ENCODE results near the gene SLC17A9.
A peak's percentile ranks its signal among the peaks of the same experiment; 100 is the strongest.

SLC17A9 gene

DNA sequence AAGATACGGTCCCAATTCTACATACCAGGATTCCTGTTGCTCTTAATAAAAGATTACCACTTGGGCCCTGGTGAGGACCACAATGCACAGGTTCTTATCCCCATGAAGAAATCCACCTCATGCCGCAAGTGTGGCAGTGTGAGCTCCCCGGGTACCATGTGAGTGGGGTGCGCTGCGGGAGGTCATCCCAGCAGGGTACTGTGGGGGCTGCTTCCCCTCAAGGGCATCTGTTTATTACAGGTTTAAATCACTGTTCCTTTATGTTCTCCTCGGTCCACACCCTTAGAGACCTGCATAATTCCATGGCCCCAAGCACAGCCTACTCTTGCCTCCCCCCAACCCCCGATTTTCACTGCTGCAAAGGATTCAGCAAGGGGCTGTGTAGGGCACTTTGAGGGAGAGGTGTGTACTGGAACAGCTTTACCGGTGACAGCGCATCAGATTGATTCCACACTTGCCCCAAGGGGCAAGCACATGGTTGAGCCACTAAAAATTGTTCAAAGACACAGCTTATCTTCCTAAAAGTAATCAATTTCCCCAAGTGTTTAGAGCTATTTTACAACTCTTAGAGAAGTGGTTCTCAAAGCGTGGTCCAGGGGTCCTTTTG is 32.4 kb upstream of the SLC17A9 start:
- FAIRE-seq (no peak), DNase-seq (ENCODE audit: insufficient read length, low spot score) (no peak)

DNA sequence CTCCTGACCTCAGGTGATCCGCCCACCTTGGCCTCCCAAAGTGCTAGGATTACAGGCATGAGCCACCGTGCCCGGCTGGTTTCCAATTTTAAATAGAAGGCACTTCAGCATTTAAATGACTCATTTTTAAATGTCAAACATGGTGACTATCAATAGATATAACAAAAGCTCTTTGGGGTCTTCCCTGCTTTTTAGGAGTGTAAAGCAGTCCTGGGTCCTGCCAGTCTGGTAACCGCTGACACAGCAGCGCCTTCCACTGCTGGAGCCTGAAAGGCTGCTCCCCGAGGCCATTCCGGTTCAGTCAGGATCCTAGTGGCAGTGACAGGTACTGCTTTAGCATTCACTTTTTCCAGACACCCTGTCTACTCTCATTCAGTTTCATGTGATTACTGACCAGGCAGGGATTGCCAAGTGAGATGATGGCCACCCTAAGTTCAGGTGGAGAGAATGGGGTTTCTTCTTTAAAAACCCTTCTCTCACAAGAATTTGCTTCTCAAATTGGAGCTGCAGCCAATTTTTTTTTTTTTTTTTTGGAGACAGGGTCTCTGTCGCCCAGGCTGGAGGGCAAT is 31.3 kb upstream of the SLC17A9 start:
- DNase-seq (ENCODE audit: insufficient read length, low spot score) (peak; percentile 83), FAIRE-seq (peak; percentile 20)

GRCh38 chr20:62922451-62922921 is 30.0 kb upstream of the SLC17A9 start:
- no peak for FAIRE-seq
- DNase-seq (ENCODE audit: insufficient read length, low spot score) = no peak

DNA sequence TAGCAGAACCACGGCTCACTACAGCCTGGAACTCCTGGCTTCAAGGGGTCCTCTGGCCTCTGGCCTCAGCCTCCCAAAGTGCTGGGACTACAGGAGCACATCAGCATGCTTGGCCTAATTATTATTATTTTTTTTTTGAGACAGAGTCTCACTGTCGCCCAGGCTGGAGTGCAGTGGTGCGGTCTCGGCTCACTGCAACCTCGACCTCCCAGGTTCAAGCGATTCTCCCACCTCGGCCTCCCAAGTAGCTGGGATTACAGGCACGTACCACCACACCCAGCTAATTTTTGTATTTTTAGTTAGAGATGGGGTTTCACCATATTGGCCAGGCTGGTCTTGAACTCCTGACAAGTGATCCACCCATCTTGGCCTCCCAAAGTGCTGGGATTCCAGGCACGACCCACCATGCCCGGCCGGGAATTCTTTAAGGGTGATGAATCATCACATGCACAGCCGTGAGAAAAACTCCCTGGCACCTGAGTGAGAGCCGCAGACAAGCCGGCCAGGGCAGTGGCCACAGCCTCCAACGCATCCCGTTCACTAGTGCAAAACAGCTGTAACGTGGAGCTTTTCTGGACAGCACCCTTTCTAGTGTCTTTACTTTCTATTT is 29.3 kb upstream of the SLC17A9 start:
- DNase-seq (ENCODE audit: insufficient read length, low spot score) (peak; percentile 90), FAIRE-seq (peak; percentile 38)

DNA sequence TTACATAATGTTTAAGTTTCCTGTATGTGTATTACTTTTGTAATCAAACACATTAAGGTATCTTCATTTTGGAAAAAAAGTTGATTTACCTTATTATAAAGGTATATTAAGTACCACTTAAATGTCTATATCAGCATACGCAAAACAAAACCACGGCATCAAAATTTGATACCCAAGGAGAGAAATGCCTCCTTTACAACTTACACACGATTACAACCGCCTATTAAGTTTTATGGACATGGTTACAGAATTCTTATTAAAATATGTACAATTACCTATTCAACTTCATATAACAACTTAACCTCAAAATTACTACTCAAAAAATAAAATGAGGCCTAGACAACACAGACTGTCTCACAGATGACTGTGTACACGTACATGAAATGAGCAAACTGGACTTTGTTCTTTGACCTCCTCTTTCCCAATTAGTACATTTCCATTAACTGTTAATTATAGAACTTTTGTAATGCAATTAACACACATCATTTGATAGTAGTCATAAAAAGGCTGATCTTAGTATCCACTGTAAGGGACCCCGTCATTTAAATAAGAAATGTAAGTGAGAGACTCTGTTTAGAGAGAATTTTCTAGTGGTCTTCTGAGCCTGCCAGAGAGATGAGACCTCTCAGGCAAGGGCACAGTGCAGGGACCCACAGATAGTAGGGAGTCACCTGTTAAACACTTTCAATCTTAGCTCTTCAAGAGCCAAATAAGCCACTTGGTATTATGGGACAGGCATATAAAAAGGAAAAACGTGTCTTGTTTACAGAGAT is 28.7 kb upstream of the SLC17A9 start:
- no peak for FAIRE-seq
- no peak for DNase-seq (ENCODE audit: insufficient read length, low spot score)

- FAIRE-seq (no peak), DNase-seq (ENCODE audit: insufficient read length, low spot score) (no peak)
These were observed 27.9 kb upstream of the SLC17A9 start for GRCh38 chr20:62924442-62925075.

DNA sequence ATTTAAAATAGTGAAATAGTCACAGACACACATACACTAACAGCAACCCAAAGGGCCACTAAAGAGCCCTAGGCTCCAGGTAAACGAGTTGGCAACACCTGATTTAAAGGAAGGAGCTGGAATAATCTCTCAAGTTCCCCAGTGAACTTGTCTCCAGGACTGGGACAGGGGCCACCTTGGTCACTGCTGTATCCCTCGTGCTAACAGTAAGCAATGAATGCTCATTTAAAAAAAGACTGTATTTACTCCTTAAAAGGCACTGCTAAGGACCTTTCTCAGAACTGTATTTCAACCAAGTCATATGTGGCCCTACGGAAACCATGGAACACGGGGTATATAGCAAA is 27.5 kb upstream of the SLC17A9 start:
- no peak for FAIRE-seq
- no peak for DNase-seq (ENCODE audit: insufficient read length, low spot score)

- no peak for DNase-seq (ENCODE audit: insufficient read length, low spot score)
- no peak for FAIRE-seq
These were observed 26.9 kb upstream of the SLC17A9 start for GRCh38 chr20:62925420-62926228.

DNA sequence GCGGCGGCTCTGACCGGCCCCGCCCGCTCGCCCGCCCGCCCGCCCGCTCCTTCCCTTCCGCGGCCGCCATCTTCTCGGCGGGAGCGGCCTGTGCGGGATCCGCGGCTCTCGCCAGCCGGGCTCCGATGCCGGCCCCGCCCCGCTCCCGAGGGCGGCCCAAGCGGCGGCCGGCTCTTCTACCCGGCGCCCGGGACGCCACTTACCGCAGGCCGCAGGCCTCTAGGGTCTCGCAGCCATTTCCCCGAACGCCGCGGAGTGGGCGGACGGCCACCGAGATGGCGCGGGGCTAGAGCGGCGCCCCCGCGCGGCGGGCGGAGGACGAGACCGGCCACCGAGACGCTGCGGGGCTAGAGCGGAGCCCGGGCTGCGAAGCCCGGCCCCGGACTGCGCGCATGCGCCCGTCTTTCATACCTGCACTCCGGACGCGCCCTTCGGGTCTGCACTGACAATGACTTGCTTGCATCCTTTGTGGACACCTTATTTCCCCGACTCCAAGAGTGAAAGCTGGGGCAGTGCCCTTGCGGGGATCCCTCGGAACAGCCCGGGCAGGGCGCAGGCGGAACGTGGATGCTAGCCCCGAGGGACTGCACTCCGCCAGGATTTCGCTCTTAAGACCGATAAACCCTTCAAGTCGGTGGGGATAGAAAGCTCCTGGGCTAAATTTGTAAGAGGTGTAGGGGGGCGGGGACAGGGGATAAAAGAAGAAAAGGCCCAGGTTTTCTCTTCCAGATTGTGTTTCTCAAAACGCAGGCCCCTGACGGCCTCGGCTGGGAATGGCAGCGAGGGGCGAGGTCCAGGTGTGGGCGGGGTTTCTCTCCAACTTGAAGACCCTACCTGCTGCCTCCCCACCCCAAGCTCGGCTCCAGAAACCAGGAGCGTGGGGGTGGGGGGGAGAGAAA is 26.0 kb upstream of the SLC17A9 start, which contains the start of gene DIDO1:
DIDO1 (minus strand) TSS at position 277 of the 899 bp plus-strand sequence.
- FAIRE-seq (peak; percentile 94), DNase-seq (ENCODE audit: insufficient read length, low spot score) (peak; percentile 100)

DNA sequence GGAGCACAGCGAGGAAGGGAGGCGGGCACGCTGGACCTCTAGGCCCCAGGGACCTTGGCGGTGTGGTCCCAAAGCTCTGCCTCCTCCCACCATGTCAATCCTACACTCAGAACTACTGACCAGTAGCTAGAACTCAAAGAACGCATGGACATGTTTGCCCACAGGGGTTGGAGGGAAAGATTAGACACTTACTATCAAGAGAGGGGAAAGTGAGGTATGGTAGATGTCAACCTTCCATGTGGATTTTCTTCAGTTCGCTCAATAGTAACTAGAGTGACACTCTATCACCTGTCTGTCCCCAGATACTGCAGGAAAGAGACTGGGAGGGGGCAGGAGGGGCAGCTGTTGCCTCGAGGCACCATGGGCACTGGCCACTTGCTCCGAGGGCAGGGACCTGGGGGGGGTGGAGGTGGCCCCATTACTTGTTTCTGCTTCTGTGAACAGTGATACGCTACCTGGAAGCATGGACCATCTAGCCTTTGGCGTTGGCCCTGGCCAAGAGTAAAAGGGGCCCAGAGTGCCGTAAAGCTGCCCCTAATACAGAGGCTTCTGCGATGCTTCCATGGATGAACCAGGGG is 25.3 kb upstream of the SLC17A9 start:
- no peak for FAIRE-seq
- DNase-seq (ENCODE audit: insufficient read length, low spot score) = no peak

DNA sequence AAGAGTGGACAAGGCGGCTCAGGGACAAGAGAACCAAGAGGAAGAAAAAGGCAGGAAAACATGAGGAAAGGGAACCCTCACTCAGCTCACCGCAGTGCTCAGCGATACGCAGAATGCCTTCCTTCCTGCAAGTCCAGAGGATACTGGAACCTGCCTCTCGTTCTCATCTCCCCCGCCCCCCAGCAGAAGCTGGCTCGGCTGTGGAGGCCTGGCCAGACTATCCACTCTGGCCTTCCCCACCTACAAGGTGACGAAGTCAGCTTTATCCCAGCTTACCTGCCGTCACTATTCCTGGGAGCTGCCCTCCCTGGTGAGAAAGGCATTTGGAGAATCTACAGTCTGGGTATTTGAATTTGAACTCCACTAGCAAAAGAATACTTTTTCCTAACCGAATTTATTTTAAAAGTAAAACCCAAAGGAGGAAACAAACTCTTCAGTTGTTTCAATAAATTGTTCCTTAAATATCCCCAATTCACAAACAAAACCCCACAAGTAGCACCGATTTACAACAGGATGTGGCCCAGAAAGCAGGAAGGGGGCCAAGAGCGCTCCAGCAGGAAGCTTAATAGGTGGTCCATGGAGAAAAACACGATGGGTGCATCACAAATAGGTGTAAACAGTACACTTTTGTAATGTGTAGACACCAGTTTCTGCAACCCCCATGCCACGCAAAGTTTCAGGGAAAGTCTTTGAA is 24.1 kb upstream of the SLC17A9 start:
- FAIRE-seq (no peak), DNase-seq (ENCODE audit: insufficient read length, low spot score) (no peak)

- DNase-seq (ENCODE audit: insufficient read length, low spot score) (no peak), FAIRE-seq (no peak)
These were observed 23.4 kb upstream of the SLC17A9 start for GRCh38 chr20:62929051-62929538.

DNA sequence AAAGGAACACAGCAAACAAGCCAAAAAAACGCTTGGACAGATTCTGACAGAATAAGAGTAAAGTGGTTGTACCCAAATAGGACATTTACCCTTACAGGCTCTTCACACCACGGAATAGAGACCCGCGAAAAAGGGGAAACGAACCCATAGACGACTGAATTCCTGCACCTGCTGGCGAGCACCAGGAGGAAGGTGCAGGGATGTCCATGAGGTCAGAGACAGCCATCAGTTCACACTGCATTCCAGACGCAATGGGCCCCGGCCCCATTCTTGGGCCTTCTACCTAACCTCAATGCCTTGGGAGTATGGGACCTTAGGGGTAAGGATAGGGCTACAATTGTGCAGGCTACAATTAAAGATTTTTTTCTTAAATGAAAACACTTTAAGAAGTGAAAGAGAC is 21.0 kb upstream of the SLC17A9 start:
- no peak for FAIRE-seq

GRCh38 chr20:62933966-62934365 is 18.5 kb upstream of the SLC17A9 start:
- FAIRE-seq = no peak
- no peak for DNase-seq (ENCODE audit: insufficient read length, low spot score)

More for the DNA sequence above, 21.0 kb upstream of the SLC17A9 start:
- no peak for DNase-seq (ENCODE audit: insufficient read length, low spot score)

DNA sequence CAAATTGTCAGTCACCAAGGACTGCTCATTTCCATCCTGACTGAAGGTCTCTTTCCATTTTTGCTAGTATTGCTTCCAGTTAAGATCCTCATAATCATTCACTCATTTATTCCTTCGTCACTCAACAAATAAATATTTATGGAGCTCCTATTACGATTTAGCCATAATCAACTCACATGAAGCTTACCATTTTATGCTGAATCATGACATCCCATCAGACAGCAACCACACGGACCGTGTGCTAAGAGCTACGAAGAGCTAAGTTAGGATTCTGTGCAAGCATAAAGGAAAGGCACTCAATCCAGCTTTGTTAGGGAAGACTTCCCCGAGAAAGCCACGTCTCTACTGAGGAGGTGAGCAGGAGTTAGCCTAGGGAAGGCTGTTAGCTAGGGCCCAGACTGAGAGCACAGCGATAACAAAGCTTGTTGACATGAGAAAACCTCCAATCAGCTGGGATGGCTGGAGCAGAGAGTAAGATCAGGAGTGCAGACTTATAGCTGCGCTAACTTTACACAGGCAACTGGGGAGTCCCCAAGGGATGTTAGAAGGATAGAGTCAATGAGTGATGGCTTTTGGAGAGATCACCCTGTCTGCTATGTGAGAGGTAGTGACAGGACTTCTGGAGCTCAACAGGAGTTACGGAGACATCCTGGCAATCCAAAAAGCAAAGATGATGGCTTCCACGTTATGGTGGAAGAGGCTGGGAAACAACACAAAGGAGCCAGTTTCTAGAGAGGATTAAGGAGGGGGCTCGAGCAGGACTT is 17.1 kb upstream of the SLC17A9 start:
- DNase-seq (ENCODE audit: insufficient read length, low spot score) (no peak), FAIRE-seq (no peak)

- FAIRE-seq (no peak), DNase-seq (ENCODE audit: insufficient read length, low spot score) (no peak)
These were observed 16.4 kb upstream of the SLC17A9 start for GRCh38 chr20:62935968-62936585.

All from HTR-8/SVneo (cell line).